22Rv1 (cell line): ENCODE data around the gene PANX2.

Experiments
- ZFX ChIP-seq: fragments of 450-650 bp; IDR thresholded peaks from 2 replicates; pipeline ENCODE4 v1.6.1; 2017; ENCODE audit warnings: antibody characterized with exemption, borderline replicate concordance
- TF ChIP-seq, protein P1 (sequence below): fragments of 450-650 bp; IDR thresholded peaks from 2 replicates; pipeline ENCODE4 v1.5.1; 2017; ENCODE audit warnings: mild to moderate bottlenecking

GRCh38 chr22:50196256-50196655 lies 25.7 kb downstream of the PANX2 start:
- TF ChIP-seq, protein P1, sequence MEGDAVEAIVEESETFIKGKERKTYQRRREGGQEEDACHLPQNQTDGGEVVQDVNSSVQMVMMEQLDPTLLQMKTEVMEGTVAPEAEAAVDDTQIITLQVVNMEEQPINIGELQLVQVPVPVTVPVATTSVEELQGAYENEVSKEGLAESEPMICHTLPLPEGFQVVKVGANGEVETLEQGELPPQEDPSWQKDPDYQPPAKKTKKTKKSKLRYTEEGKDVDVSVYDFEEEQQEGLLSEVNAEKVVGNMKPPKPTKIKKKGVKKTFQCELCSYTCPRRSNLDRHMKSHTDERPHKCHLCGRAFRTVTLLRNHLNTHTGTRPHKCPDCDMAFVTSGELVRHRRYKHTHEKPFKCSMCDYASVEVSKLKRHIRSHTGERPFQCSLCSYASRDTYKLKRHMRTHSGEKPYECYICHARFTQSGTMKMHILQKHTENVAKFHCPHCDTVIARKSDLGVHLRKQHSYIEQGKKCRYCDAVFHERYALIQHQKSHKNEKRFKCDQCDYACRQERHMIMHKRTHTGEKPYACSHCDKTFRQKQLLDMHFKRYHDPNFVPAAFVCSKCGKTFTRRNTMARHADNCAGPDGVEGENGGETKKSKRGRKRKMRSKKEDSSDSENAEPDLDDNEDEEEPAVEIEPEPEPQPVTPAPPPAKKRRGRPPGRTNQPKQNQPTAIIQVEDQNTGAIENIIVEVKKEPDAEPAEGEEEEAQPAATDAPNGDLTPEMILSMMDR: no peak
- no peak for TF ChIP-seq ZFX
